ENCODE measurements around the gene RNF167.
A peak's percentile ranks its signal among the peaks of the same experiment; 100 is the strongest.

Gene RNF167

GRCh38 chr17:4940555-4941318 is 669 bp downstream of the RNF167 start:
- no peak for DNase-seq

- no peak for DNase-seq
These were observed 1.2 kb downstream of the RNF167 start for GRCh38 chr17:4941319-4941610.

- no peak for DNase-seq
These were observed 2.9 kb downstream of the RNF167 start for GRCh38 chr17:4942760-4943508.

GRCh38 chr17:4944163-4944553 is 4.1 kb downstream of the RNF167 start:
- no peak for DNase-seq

GRCh38 chr17:4944554-4945175 is 4.6 kb downstream of the RNF167 start:
- no peak for DNase-seq

- peak; percentile 82 to 83 for DNase-seq
These were observed 5.3 kb downstream of the RNF167 start for GRCh38 chr17:4945176-4945943.

GRCh38 chr17:4945944-4946280 is 5.8 kb downstream of the RNF167 start:
- no peak for DNase-seq

- no peak for DNase-seq
These were observed 6.4 kb downstream of the RNF167 start for GRCh38 chr17:4946312-4946976.

GRCh38 chr17:4947010-4947410 is 6.9 kb downstream of the RNF167 start:
- DNase-seq, result no peak

GRCh38 chr17:4947411-4948165 is 7.5 kb downstream of the RNF167 start:
- DNase-seq, result peak; percentile 51 to 52

GRCh38 chr17:4948166-4948930 is 8.3 kb downstream of the RNF167 start, which contains the start of gene PFN1:
Gene PFN1, minus strand, starts transcription at chr17:4948530. Its CDS starts 136 bp downstream, at chr17:4948394.
- DNase-seq, result peak; percentile 90

- peak; percentile 48 to 52 for DNase-seq
These were observed 8.9 kb downstream of the RNF167 start for GRCh38 chr17:4948931-4949320.

GRCh38 chr17:4949321-4950074 is 9.4 kb downstream of the RNF167 start:
- peak; percentile 67 to 71 for DNase-seq

GRCh38 chr17:4950075-4950745 is 10.1 kb downstream of the RNF167 start:
- no peak for DNase-seq

- no peak for DNase-seq
These were observed 10.7 kb downstream of the RNF167 start, which contains the start of gene ENO3 for GRCh38 chr17:4950746-4951204. Gene ENO3, plus strand, starts transcription at chr17:4951119. Its CDS starts 711 bp downstream, at chr17:4951830.

- DNase-seq, result no peak
These were observed 11.4 kb downstream of the RNF167 start for GRCh38 chr17:4951486-4951885.

- DNase-seq, result no peak
These were observed 13.4 kb downstream of the RNF167 start for GRCh38 chr17:4953451-4953961.

GRCh38 chr17:4955091-4955490 is 15.0 kb downstream of the RNF167 start:
- no peak for DNase-seq

GRCh38 chr17:4956493-4957061 is 16.5 kb downstream of the RNF167 start:
- DNase-seq, result peak in 1 of 2 experiments; percentile 43
